HG03520 (cell line): ENCODE results near the gene ANKRD6.

Source experiments
- ATAC-seq: cut with Tn5 transposase; IDR thresholded peaks from one replicate; pipeline ENCODE4 v1.9.1; 2021; ENCODE audit warnings: mild to moderate bottlenecking, moderate library complexity; ENCODE audit not compliant: unreplicated experiment

The ANKRD6 gene

DNA sequence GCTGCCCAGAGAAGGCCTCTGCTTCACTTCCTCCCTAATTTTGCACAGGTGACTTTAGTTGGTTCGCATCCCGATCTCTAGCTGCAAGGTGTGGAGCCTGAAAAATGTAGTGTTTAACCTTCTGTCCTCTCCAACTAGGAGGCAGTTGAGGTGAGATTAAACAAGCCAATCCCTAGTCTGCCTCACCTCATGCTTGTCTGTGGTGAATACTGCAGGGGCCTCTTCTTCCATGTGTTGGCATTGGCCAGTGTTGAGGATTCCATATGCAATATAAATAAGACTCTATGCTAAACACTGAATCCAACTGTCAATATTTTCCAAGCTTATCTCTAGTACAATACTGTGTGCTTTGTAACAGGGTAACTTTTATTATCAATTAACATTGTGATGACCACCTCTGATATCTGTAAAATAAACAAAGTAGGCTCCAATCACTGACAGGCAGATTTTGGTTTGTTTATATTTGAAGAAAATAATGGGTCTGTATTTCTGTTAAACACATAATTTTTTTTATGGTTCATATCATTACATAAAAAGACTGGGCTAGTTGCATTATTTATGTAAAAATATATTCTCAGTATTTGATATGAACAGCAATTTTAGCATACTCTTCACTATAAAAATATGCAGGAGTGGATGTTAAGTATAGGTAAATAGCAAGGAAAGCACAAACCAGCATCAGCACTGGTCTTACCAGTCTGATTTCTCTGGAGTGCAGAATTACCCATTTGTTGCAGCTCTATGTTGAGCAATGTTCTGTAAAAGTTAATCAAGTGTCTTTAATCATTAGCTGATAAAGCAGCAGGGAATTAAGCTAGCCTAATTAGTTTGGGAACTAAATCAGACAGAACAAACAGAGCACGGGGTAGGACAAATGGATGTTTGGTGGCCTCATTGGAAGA, 74.0 kb downstream of the ANKRD6 start:
- no peak for ATAC-seq

DNA sequence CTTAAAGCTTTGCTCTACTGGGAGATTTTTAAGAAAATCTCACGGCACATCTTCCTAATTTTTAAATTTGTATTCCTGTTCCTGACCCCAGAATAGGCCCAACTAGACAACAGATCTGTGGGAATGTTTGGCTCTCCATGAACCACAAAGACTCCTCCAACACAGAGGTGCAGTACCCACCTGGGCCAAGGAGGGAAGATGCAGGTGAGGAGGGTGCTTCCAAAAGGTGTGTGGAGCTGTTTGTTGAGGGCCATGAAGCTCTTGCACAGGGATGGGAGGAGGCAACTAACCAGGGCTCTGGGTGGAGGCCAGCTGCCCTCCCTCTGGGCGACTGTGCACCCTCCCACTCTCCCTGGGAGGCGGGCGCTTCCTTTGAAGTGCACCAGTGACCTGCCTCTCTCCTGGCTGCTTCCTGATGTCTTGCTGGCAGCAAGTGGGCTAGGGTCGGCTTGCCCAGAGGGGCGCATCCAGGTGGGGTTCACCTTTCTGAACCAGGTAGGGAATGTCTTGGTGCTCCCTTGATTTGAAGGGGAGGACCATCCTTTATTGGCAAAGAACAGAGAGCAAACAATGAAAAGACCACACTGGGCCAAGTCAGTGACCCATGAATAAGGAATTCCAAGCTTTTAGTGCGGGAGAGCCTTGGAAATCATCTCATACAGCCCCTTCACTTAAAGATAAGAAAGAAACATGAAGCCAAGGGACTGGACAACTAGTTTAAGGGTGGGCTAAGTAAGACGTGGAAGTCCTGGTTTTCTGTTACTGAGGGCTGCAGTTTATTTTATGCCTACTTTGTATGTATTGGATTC, 76.0 kb downstream of the ANKRD6 start:
- ATAC-seq: no peak

- no peak for ATAC-seq
Measured at GRCh38 chr6:89509777-89510281, 76.9 kb downstream of the ANKRD6 start.

- ATAC-seq: no peak
Measured at GRCh38 chr6:89510393-89510792, 77.4 kb downstream of the ANKRD6 start.

- ATAC-seq: no peak
Measured at GRCh38 chr6:89518352-89519055, 85.6 kb downstream of the ANKRD6 start.

DNA sequence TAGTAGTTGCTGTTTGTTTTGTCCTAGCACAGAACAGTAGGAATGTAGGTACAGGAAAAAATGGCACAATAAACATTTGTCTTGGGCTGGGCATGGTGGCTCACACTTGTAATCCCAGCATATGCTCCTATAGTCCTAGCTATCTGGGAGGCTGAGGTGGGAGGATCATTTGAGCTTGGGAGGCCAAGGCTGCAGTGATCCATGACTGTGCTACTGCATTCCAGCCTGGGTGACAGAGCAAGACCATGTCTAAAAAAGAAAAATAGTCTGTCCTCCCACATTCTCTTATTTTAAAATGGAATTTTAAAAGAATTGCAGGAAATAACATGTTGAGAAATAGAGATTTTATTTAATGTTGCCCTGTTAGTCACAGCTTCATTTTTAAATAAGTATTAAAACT, 87.8 kb downstream of the ANKRD6 start:
- no peak for ATAC-seq

- no peak for ATAC-seq
Measured at GRCh38 chr6:89522778-89523177, 89.8 kb downstream of the ANKRD6 start.

- no peak for ATAC-seq
Measured at GRCh38 chr6:89525786-89526562, 93.0 kb downstream of the ANKRD6 start.

DNA sequence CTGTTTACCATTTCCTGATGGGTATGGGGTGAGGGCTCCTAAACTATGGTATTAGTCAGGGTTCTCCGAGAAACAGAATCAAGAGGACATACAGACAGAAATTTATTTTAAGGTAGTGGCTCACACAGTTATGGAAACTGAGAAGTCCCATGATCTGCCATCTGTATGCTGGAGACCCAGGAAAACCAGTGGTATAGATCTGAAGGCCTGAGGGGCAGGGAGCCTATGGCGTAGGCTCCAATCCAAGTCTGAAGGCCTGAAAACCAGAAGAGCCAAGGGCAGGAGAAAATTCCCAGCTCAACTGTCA, 93.6 kb downstream of the ANKRD6 start:
- ATAC-seq: no peak

DNA sequence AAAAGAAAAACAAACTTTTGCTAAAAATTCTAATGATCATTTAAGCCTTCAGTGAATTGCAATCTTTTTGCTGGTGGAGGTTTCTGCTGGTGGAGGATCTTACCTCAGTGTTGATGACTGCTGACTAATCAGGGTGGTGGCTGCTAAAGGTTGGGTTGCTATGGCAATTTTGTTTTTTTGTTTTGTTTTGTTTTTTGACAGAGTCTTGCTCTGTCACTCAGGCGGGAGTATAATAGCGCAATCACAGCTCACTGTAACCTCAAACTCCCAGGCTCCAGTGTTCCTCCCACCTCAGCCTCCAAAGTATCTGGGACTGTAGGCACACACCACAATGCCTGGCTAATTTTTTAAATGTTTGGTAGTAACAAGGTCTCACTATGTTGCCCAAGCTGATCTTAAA, 94.7 kb downstream of the ANKRD6 start:
- no peak for ATAC-seq

- ATAC-seq: no peak
Measured at GRCh38 chr6:89528866-89529265, 95.9 kb downstream of the ANKRD6 start.

GRCh38 chr6:89530982-89531381, 98.0 kb downstream of the ANKRD6 start:
- ATAC-seq: no peak

GRCh38 chr6:89536231-89536630, 103.3 kb downstream of the ANKRD6 start:
- ATAC-seq: no peak

- ATAC-seq: no peak
Measured at GRCh38 chr6:89539779-89540178, 106.8 kb downstream of the ANKRD6 start.

DNA sequence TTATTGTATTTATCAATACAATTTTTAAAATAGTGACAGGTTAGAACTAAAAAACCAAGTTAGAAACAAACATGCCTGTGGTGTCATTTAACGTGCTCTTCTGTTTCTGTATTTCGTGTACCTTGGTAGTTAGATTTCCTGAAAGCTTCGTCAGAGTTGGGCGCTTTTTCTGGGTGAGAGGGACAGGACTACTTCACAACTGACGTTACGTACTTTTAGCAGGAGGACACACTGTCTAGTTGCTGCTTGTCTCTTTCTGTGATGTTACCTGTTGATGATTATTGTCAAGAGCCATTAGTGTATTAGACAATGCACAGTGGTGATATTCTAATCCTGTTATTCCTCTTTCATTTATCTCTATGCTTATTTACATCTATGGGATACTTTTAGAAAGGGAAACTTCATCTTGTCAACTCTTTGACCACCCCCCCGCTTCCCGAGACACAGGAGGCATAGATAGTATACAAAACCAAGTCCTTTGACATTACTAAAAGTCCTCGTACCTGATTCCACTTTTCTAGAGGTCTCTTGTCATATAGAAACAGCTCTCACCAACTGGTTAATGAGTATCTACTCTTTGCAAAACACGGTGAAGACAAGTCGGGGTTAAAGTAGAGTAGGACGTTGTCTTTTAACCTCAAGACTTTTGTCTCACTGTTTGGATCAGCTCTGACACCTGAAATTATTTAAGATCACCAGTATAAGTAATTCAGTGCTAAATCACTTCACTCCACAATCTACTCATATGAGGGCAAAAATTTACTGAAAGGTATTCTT, 109.3 kb downstream of the ANKRD6 start:
- ATAC-seq: no peak

DNA sequence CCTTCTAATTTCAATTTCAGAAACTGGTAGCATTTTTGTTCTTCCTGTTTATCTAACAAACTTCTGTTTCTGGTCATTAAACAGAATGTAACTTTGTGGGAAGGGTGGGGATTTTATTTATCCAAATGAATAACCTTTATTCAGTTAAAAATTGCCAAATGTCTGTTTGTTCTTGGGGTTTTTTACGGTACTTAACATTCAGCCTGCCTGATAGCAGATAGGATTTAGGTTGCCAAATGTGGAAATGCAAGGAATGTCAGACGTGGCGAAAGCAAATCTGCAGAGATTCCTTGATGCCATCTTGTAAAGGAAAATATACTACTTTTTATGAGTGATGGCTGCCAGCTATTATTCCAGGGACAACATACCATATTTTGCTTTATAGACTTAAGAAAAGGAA, 109.9 kb downstream of the ANKRD6 start:
- no peak for ATAC-seq

- ATAC-seq: no peak
Measured at GRCh38 chr6:89547281-89547680, 114.3 kb downstream of the ANKRD6 start.

- ATAC-seq: no peak
Measured at GRCh38 chr6:89553431-89553830, 120.5 kb downstream of the ANKRD6 start.

DNA sequence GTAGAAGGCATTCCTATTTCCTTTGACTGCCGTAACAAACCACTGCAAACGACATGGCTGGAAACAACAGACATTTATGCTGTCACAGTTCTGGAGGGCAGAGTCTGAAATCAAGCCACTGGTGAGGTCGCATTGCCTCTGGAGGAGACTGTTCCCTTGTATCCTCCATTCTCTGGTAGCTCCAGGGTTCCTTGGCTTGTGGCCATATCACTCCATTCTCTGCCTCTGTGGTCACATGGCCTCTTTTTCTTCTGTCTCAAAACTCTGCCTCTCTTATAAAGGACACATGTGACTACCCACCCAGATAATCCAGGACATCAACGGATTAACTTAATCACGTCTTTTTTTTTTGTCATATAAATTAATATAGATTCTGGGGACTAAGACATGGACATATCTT, 121.2 kb downstream of the ANKRD6 start:
- ATAC-seq: no peak

DNA sequence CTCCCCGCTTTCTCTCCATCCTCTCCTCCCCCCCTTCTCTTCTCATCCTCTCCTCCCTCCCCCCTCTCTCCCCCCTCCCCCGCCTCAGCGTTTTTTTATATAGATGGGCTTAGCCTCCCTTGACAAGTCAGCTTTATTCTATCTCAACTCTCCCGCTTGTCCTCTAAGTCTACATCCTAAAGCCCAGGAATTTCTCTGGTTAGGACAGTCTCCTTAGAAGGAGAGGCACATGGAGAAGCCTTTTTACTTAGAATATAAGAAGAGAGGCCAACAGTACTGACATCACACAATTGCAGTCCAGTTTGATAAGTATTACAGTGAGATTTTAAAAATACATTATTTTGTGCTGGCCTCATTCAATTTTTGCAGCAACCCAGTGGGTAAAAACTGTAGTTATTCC, 122.1 kb downstream of the ANKRD6 start:
- ATAC-seq: no peak
